ENCODE data around the gene SYPL1. TPM values are rescaled to one million over a fixed set of nuclear protein-coding genes. Genes with fewer than 3 reads are reported as not detected.

SYPL1 gene
- total and polyA plus RNA-seq, 2 donors (not counting 3 experiments of a cell fraction or from before 2014, with no cell fraction given) = 59.8 to 67.1 TPM

DNA sequence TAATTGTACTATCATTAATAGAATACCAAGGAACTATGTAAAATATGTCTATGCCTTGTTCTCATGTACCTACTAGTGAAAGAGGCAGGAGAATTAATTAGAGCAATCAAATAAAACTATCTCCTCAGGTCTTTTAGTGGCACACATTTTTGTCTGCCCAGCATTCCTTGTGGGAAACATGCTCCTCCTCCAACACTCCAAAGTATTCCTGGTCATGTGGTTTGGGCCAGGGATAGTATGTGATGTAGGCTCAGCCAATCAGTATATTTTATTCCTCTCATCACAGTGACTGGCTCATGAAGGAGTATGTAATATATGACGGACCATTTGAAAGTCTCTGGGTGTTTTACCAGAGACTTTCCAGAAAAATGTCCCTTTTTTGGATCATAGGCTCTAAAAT lies 16.7 kb upstream of the SYPL1 start:
- no TSS peak for BruUV-seq (replicated peaks)
- dilution Hi-C loops (cut with MboI; ENCODE audit: extremely low pct_ligation_motif_present, low sequenced_read_pairs) (no loop called here), intact Hi-C loops (cut with micrococcal nuclease) (no loop called here)
- H3K27me3 ChIP-seq (ENCODE audit: control insufficient read depth in 2 of 2, insufficient read depth in 2 of 2, low read length in 2 of 2) = peaks cover 11 to 24% of the 10 kb centered on the region in 2 experiments
- DNase-seq (ENCODE audit: low read depth, low spot score) (no peak), FAIRE-seq (no peak)
- no peak overlapping the region for H3K4me3 ChIP-seq (replicated peaks in 1 of 3; ENCODE audit: insufficient read depth in 1 of 3, low read depth in 1 of 3, low read length in 3 of 3)
- ChIA-PET CTCF (no interaction called here), POLR2A (no interaction called here)
- no peak overlapping the region for H3K27ac ChIP-seq (ENCODE audit: insufficient read depth, low read depth, low read length)
- no peaks in the 10 kb centered on the region for H4K20me1 ChIP-seq (replicated peaks; ENCODE audit: control insufficient read depth, extremely low read depth, insufficient read depth, low read length)
- H3K4me2 ChIP-seq (ENCODE audit: insufficient read depth, low read length) = no peak overlapping the region
- no peak overlapping the region for H3K9ac ChIP-seq (replicated peaks; ENCODE audit: extremely low read depth, insufficient read depth, low read length)
- no peaks in the 10 kb centered on the region for H3K9me1 ChIP-seq (replicated peaks; ENCODE audit: control insufficient read depth, extremely low read depth, insufficient read depth, low read length)
- H3K36me3 ChIP-seq (ENCODE audit: control insufficient read depth in 2 of 2, extremely low read depth in 1 of 2, insufficient read depth in 2 of 2, low read length in 2 of 2) = no peaks in the 10 kb centered on the region
- TF ChIP-seq FOS (IDR thresholded peaks at IDR 0.05; ENCODE audit: borderline replicate concordance, insufficient read depth, low read length) (no peak), POLR2A (IDR thresholded peaks at IDR 0.05; ENCODE audit: low read depth, low read length) (no peak), EZH2 (IDR thresholded peaks at IDR 0.05; ENCODE audit: borderline replicate concordance, low read depth, low read length, severe bottlenecking) (no peak), POLR2AphosphoS5 (IDR thresholded peaks at IDR 0.05; ENCODE audit: insufficient read depth, low read depth, low read length) (no peak), JUN (IDR thresholded peaks at IDR 0.05; ENCODE audit: borderline replicate concordance, insufficient read depth, insufficient read length, low read depth) (no peak), MYC (IDR thresholded peaks at IDR 0.05; ENCODE audit: low read depth, low read length) (no peak), GATA2 (IDR thresholded peaks at IDR 0.05; ENCODE audit: insufficient read depth, insufficient read length, low read depth, low read length) (no peak)
- TF ChIP-seq, protein P1, sequence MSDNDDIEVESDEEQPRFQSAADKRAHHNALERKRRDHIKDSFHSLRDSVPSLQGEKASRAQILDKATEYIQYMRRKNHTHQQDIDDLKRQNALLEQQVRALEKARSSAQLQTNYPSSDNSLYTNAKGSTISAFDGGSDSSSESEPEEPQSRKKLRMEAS (IDR thresholded peaks at IDR 0.05; ENCODE audit: insufficient read depth, insufficient read length) = no peak
- TF ChIP-seq, protein P2, sequence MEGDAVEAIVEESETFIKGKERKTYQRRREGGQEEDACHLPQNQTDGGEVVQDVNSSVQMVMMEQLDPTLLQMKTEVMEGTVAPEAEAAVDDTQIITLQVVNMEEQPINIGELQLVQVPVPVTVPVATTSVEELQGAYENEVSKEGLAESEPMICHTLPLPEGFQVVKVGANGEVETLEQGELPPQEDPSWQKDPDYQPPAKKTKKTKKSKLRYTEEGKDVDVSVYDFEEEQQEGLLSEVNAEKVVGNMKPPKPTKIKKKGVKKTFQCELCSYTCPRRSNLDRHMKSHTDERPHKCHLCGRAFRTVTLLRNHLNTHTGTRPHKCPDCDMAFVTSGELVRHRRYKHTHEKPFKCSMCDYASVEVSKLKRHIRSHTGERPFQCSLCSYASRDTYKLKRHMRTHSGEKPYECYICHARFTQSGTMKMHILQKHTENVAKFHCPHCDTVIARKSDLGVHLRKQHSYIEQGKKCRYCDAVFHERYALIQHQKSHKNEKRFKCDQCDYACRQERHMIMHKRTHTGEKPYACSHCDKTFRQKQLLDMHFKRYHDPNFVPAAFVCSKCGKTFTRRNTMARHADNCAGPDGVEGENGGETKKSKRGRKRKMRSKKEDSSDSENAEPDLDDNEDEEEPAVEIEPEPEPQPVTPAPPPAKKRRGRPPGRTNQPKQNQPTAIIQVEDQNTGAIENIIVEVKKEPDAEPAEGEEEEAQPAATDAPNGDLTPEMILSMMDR (IDR thresholded peaks at IDR 0.05; ENCODE audit: extremely low read depth in 1 of 2, insufficient read depth in 1 of 2, low read depth in 1 of 2, low read length in 2 of 2) = no peak
- H3K4me1 ChIP-seq (ENCODE audit: control insufficient read depth, extremely low read depth, insufficient read depth, low read length) = peaks cover 8% of the 10 kb centered on the region
- no peaks in the 10 kb centered on the region for H3K9me3 ChIP-seq (replicated peaks; ENCODE audit: control insufficient read depth, insufficient read depth, low read length)
- H2AFZ ChIP-seq (ENCODE audit: low read depth, low read length) = no peak overlapping the region
- H3K79me2 ChIP-seq (ENCODE audit: control insufficient read depth, insufficient read depth, low read length) = no peaks in the 10 kb centered on the region

All from endothelial cell of umbilical vein (primary cell).